HepG2 (cell line): ENCODE data around the gene DRAP1. TPM values are rescaled to one million over a fixed set of nuclear protein-coding genes. Genes with fewer than 3 reads are reported as not detected.

ENCODE experiments used
- AGO2 ChIP-seq: fragments of 200-400 bp; formaldehyde crosslinking; optimal IDR thresholded peaks from 2 replicates; pipeline ENCODE3; 2017; ENCODE audit warnings: mild to moderate bottlenecking, low read depth, low read length, moderate library complexity
- ARID4A ChIP-seq: sonication (generic); formaldehyde crosslinking; IDR thresholded peaks from 2 replicates; pipeline ENCODE4 v1.5.0; 2020; ENCODE audit warnings: mild to moderate bottlenecking, missing genetic modification reagents, borderline replicate concordance
- ATF7 ChIP-seq, 2 experiments: fragments of 450-650 bp in 1 of 2; sonication (generic) in 1 of 2; formaldehyde crosslinking in 1 of 2; IDR thresholded peaks; 2 replicates each; pipeline versions ENCODE4 v1.4.0 to v1.6.1; 2016 to 2020; ENCODE audit warnings: antibody characterized with exemption in 1 of 2, mild to moderate bottlenecking in 1 of 2, missing genetic modification reagents in 1 of 2
- CBFB ChIP-seq: sonication (generic); formaldehyde crosslinking; IDR thresholded peaks from 2 replicates; pipeline ENCODE4 v1.4.0; 2020; ENCODE audit warnings: missing genetic modification reagents
- FOXO1 ChIP-seq: sonication (generic); formaldehyde crosslinking; IDR thresholded peaks from 2 replicates; pipeline ENCODE4 v1.4.0; 2020; ENCODE audit warnings: missing genetic modification reagents
- GATAD2A ChIP-seq: IDR thresholded peaks from 2 replicates; pipeline ENCODE4 v1.6.1; 2016
- KAT7 ChIP-seq: IDR thresholded peaks from 2 replicates; pipeline ENCODE4 v1.6.1; 2018; ENCODE audit warnings: borderline replicate concordance, missing compliant biosample characterization
- MAZ ChIP-seq, 2 experiments: sonication (generic) in 1 of 2; formaldehyde crosslinking in 1 of 2; IDR thresholded peaks; 2 replicates each; pipeline versions ENCODE4 v1.5.0 to v1.6.1; 2012 to 2020; ENCODE audit warnings: low read depth in 2 of 2, mild to moderate bottlenecking in 2 of 2, borderline replicate concordance in 1 of 2, improper control_type of control experiment in 1 of 2, low read length in 1 of 2, missing genetic modification reagents in 1 of 2, moderate library complexity in 1 of 2
- SIX1 ChIP-seq: sonication (generic); formaldehyde crosslinking; IDR thresholded peaks from 2 replicates; pipeline ENCODE4 v1.4.0; 2020; ENCODE audit warnings: missing genetic modification reagents, borderline replicate concordance
- THAP9 ChIP-seq: sonication (generic); formaldehyde crosslinking; IDR thresholded peaks from 2 replicates; pipeline ENCODE4; 2020; ENCODE audit warnings: missing genetic modification reagents, mild to moderate bottlenecking, borderline replicate concordance
- YEATS4 ChIP-seq: sonication (generic); formaldehyde crosslinking; IDR thresholded peaks from 2 replicates; pipeline ENCODE4 v1.4.0; 2020; ENCODE audit warnings: missing genetic modification reagents, borderline replicate concordance
- ZFY ChIP-seq: sonication (generic); formaldehyde crosslinking; IDR thresholded peaks from 2 replicates; pipeline ENCODE4 v1.4.0; 2020; ENCODE audit warnings: missing genetic modification reagents
- ZNF207 ChIP-seq: fragments of 450-650 bp; IDR thresholded peaks from 2 replicates; pipeline ENCODE4 v1.6.1; 2016; ENCODE audit warnings: antibody characterized with exemption, borderline replicate concordance
- ZNF326 ChIP-seq: sonication (generic); formaldehyde crosslinking; IDR thresholded peaks from 2 replicates; pipeline ENCODE4 v1.4.0; 2020; ENCODE audit warnings: missing genetic modification reagents, borderline replicate concordance
- ZNF431 ChIP-seq: sonication (generic); formaldehyde crosslinking; IDR thresholded peaks from 2 replicates; pipeline ENCODE4 v1.9.0; 2022; ENCODE audit warnings: missing genetic modification reagents, low read depth, mild to moderate bottlenecking, borderline replicate concordance
- ZNF580 ChIP-seq: IDR thresholded peaks from 2 replicates; pipeline ENCODE4 v1.6.1; 2016; ENCODE audit warnings: low read depth, borderline replicate concordance
- ZNF703 ChIP-seq: sonication (generic); formaldehyde crosslinking; IDR thresholded peaks from 2 replicates; pipeline ENCODE4 v1.5.1; 2020; ENCODE audit warnings: missing genetic modification reagents, mild to moderate bottlenecking, moderate library complexity, borderline replicate concordance
- ZNF772 ChIP-seq: sonication (generic); formaldehyde crosslinking; IDR thresholded peaks from 2 replicates; pipeline ENCODE4 v1.5.0; 2020; ENCODE audit warnings: mild to moderate bottlenecking, missing genetic modification reagents
- ZNF784 ChIP-seq: sonication (generic); formaldehyde crosslinking; IDR thresholded peaks from 2 replicates; pipeline ENCODE4 v1.5.1; 2020; ENCODE audit warnings: missing genetic modification reagents, mild to moderate bottlenecking, borderline replicate concordance
- polyA plus RNA-seq, 8 experiments: library from polyadenylated mRNA; depleted of rRNA in 3 of 8; stranded (reverse) in 7 of 8; unstranded in 1 of 8; fragments of >200 nt; fragmentation: Illumina TruSeq in 4 of 8; extraction: Trizol in 4 of 8; gene quantifications; 2 replicates each; pipeline versions ENCODE4 v1.2.1 to v1.2.3, GENCODE V29; 2011 to 2016; ENCODE audit warnings: low read depth in 4 of 8, missing spikeins in 1 of 8, mixed read lengths in 1 of 8; ENCODE audit not compliant: insufficient read depth in 1 of 8
- total RNA-seq, 5 experiments: library from RNA; depleted of rRNA; stranded (reverse); fragments of >200 nt; fragmentation: Illumina TruSeq; extraction: Trizol; gene quantifications; 2 replicates each; pipeline ENCODE4 v1.2.3, GENCODE V29; 2016; ENCODE audit warnings: low read depth in 1 of 5

DRAP1 gene
- total and polyA plus RNA-seq, 2 of the 13 experiments (the other 11 are each of a cell fraction or from before 2014, with no cell fraction given) = 46.8 to 52.3 TPM

- 0 out of 2 replicates have a peak, but pooled peaks have one; percentile 37 for TF ChIP-seq ZNF580 (CRISPR knock-in tag)
- peak; percentile 53; the same call in 1 of the 2 replicates for TF ChIP-seq YEATS4
- TF ChIP-seq ZNF784 (CRISPR knock-in tag) = no peak
- peak; percentile 56; the same call in 1 of the 2 replicates for TF ChIP-seq GATAD2A (CRISPR knock-in tag)
- TF ChIP-seq MAZ (IDR thresholded peaks at IDR 0.05; ENCODE audit: borderline replicate concordance, low read depth, low read length) = peak; percentile 23; the same call in 1 of the 2 replicates
- peak; percentile 72; the same call in 1 of the 2 replicates for TF ChIP-seq MAZ (CRISPR knock-in tag; IDR thresholded peaks at IDR 0.05; ENCODE audit: low read depth)
- no peak for TF ChIP-seq ZNF326
- no peak for TF ChIP-seq FOXO1
- TF ChIP-seq ZNF703 (CRISPR knock-in tag) = 0 out of 2 replicates have a peak, but pooled peaks have one; percentile 29
- TF ChIP-seq AGO2 = peak; percentile 81
- TF ChIP-seq ZNF772 (CRISPR knock-in tag) = peak; percentile 67; the same call in 1 of the 2 replicates
- TF ChIP-seq SIX1 = no peak
- TF ChIP-seq CBFB (CRISPR knock-in tag) = 0 out of 2 replicates have a peak, but pooled peaks have one; percentile 28
- peak; percentile 73; the same call in 1 of the 2 replicates for TF ChIP-seq ARID4A (CRISPR knock-in tag)
- TF ChIP-seq ZNF431 = peak; percentile 22; the same call in 1 of the 2 replicates
- TF ChIP-seq ATF7 (IDR thresholded peaks at IDR 0.05) = no peak
- no peak for TF ChIP-seq ATF7 (CRISPR knock-in tag; IDR thresholded peaks at IDR 0.05)
- TF ChIP-seq ZFY (CRISPR knock-in tag) = peak; percentile 64
- no peak for TF ChIP-seq THAP9
- TF ChIP-seq ZNF207 = no peak
- 0 out of 2 replicates have a peak, but pooled peaks have one; percentile 38 for TF ChIP-seq KAT7 (CRISPR knock-in tag)
Measured at GRCh38 chr11:65899356-65900124, 19.7 kb upstream of the DRAP1 start (continued).
